WERI-Rb-1 (cell line): ENCODE results near the gene GMEB2.

Source experiments
- DNase-seq: peaks from one replicate; pipeline ENCODE4 v3.0.0-alpha.2; 2020
- H3K27ac ChIP-seq: fragments of 250-450 bp; sonication (Bioruptor Pico); 2 replicates; pipeline ENCODE4 v1.5.1; 2020; ENCODE audit warnings: mild to moderate bottlenecking, moderate library complexity
- H3K27me3 ChIP-seq: fragments of 250-450 bp; sonication (Bioruptor Pico); 2 replicates; pipeline ENCODE4 v1.5.1; 2021; ENCODE audit warnings: mild to moderate bottlenecking, low read depth, moderate library complexity; ENCODE audit not compliant: insufficient read depth, severe bottlenecking
- H3K36me3 ChIP-seq: fragments of 250-450 bp; sonication (Bioruptor Pico); 2 replicates; pipeline ENCODE4 v1.5.1; 2020; ENCODE audit warnings: mild to moderate bottlenecking, moderate library complexity
- H3K4me3 ChIP-seq: 2 replicates; pipeline ENCODE4 v1.5.1; 2011; ENCODE audit warnings: low read depth, mild to moderate bottlenecking, control low read depth, low read length
- H3K9me3 ChIP-seq: fragments of 250-450 bp; sonication (Bioruptor Pico); 2 replicates; pipeline ENCODE4 v1.5.1; 2021; ENCODE audit warnings: mild to moderate bottlenecking, moderate library complexity; ENCODE audit not compliant: severe bottlenecking
- TF ChIP-seq, protein P1 (sequence below): IDR thresholded peaks from 2 replicates; pipeline ENCODE4 v1.5.1; 2011; ENCODE audit warnings: low read depth, mild to moderate bottlenecking, control low read depth, inconsistent platforms, low read length

GMEB2 gene

DNA sequence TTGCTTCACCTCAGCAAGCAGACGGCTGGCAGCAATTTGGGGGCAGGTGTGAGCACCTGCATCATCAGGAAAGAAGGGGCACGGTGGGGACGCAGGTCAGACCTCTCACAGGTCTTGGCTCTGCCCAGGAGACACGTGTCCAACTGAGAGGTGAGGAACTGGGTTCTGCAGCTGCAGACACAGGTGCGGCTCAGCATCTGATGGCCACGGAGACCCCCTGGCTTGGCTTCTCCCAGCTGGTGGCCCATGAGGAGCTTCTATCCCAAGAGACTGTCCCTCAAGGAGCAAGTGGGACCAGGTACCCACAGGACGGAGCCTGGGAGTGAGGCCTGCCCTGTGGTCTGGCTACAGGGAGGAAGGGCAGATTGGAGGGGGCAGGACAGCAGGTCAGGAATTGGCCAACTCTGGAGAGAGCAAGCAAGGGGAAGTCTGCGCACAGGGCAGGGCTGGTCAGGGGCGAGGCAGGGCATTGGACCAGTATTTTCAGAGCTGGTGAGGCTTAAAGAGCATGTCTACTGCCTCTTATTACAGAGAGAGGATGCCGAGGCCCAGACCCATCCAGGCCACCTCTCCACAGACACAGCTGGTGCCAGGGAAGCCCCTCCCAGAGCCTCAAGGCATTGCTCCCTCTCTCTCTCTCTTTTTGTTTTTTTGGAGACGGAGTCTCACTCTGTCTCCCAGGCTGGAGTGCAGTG lies 22.1 kb upstream of the GMEB2 start:
- TF ChIP-seq, protein P1, sequence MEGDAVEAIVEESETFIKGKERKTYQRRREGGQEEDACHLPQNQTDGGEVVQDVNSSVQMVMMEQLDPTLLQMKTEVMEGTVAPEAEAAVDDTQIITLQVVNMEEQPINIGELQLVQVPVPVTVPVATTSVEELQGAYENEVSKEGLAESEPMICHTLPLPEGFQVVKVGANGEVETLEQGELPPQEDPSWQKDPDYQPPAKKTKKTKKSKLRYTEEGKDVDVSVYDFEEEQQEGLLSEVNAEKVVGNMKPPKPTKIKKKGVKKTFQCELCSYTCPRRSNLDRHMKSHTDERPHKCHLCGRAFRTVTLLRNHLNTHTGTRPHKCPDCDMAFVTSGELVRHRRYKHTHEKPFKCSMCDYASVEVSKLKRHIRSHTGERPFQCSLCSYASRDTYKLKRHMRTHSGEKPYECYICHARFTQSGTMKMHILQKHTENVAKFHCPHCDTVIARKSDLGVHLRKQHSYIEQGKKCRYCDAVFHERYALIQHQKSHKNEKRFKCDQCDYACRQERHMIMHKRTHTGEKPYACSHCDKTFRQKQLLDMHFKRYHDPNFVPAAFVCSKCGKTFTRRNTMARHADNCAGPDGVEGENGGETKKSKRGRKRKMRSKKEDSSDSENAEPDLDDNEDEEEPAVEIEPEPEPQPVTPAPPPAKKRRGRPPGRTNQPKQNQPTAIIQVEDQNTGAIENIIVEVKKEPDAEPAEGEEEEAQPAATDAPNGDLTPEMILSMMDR = no peak
- no peaks in the 10 kb centered on the region for H3K9me3 ChIP-seq
- no peak for DNase-seq
- H3K27ac ChIP-seq = no peak overlapping the region
- H3K36me3 ChIP-seq = peaks cover 34% of the 10 kb centered on the region
- no peaks in the 10 kb centered on the region for H3K27me3 ChIP-seq
- H3K4me3 ChIP-seq = no peak overlapping the region

DNA sequence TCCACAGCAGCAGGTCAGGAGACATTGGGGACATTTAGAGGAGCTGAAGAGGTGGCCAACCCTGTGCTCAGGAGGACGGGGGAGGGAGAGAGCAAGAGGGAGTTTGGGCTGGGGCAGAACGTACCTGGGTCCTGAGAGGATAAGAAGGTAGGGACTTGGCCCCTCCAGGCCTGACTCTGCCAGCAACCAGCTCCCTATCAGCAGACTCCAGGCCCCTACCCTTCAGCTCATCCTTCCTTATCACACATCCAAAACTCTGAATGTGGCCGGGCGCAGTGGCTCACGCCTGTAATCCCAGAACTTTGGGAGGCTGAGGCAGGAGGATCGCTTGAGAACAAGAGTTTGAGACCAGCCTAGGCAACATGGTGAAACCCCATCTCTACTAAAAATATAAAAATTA lies 21.3 kb upstream of the GMEB2 start:
- no peaks in the 10 kb centered on the region for H3K27me3 ChIP-seq
- DNase-seq = no peak
- H3K36me3 ChIP-seq = peaks cover 34% of the 10 kb centered on the region
- TF ChIP-seq, protein P1 = no peak
- no peak overlapping the region for H3K27ac ChIP-seq
- no peak overlapping the region for H3K4me3 ChIP-seq
- H3K9me3 ChIP-seq = no peaks in the 10 kb centered on the region

- no peak for DNase-seq
- no peaks in the 10 kb centered on the region for H3K9me3 ChIP-seq
- TF ChIP-seq, protein P1 = no peak
- H3K4me3 ChIP-seq = no peak overlapping the region
- no peak overlapping the region for H3K27ac ChIP-seq
- H3K36me3 ChIP-seq = peaks cover 23% of the 10 kb centered on the region
- H3K27me3 ChIP-seq = no peaks in the 10 kb centered on the region
These were observed 18.3 kb upstream of the GMEB2 start for GRCh38 chr20:63645218-63645617.

DNA sequence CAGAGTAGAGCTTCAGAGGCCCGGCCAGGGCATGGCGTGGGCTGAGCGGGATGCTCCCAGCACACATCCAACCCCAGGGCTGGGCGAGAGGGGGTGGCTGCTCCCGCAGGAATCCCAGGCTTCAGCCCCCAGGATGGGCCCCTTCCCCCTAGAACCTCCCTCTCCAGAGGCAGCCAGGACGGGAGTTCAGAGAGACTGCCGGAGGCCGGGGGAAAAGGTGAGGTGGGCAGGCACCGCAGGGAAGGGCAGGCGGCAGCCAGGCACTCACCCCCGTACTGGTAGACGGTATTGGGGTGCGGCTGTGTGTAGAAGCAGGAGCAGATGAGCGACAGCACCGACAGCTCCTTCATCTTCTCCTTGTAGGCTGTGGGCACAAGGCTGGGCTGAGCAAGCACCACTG lies 17.0 kb upstream of the GMEB2 start:
- H3K9me3 ChIP-seq = no peaks in the 10 kb centered on the region
- H3K27ac ChIP-seq = no peak overlapping the region
- peaks cover 16% of the 10 kb centered on the region for H3K36me3 ChIP-seq
- no peak for DNase-seq
- no peaks in the 10 kb centered on the region for H3K27me3 ChIP-seq
- TF ChIP-seq, protein P1 = no peak
- H3K4me3 ChIP-seq = no peak overlapping the region

GRCh38 chr20:63643499-63643898 lies 16.6 kb upstream of the GMEB2 start:
- DNase-seq = no peak
- TF ChIP-seq, protein P1 = no peak
- H3K27ac ChIP-seq = no peak overlapping the region

More at GRCh38 chr20:63643499-63643898, 16.6 kb upstream of the GMEB2 start:
- H3K4me3 ChIP-seq = no peak overlapping the region
- no peaks in the 10 kb centered on the region for H3K9me3 ChIP-seq
- peaks cover 12% of the 10 kb centered on the region for H3K36me3 ChIP-seq
- H3K27me3 ChIP-seq = no peaks in the 10 kb centered on the region
